22Rv1 (cell line): ENCODE data around the gene CD163.

ENCODE experiments used
- CTCF ChIP-seq: fragments of 450-650 bp; IDR thresholded peaks from 2 replicates; pipeline ENCODE4 v1.5.1; 2017; ENCODE audit warnings: mild to moderate bottlenecking
- ZFX ChIP-seq: fragments of 450-650 bp; IDR thresholded peaks from 2 replicates; pipeline ENCODE4 v1.6.1; 2017; ENCODE audit warnings: antibody characterized with exemption, borderline replicate concordance

DNA sequence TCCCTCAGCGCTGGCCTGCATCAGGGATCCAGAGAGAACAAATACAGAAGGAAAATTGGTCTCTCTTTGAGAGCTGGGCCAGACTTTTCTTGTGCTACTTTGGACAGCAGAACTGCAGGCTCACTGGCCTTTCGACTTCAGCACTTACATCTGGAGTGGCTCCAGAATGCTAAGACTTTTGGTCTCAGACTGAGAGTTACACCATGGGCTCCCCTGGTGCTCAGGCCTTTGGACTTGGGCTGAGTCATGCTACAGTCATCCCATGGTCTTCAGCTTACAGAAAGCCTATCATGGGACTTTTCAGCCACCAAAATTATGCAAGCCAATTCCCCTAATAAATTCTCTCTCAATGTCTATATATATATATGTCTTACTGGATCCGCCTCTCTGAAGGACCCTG, 9.0 kb upstream of the CD163 start:
- TF ChIP-seq CTCF (no peak), ZFX (no peak)
